OCI-LY7 (cell line): Measurements from ENCODE around the gene SH3BGR. TPM values are rescaled to one million over a fixed set of nuclear protein-coding genes. Genes with fewer than 3 reads are reported as not detected.

Experiments
- BruUV-seq: library from RNA; stranded (reverse); fragments of 400-500 nt; replicated peaks from 2 replicates; lab custom pipeline; 2021; lab: Mats Ljungman, UMichigan
- CTCF ChIA-PET: fragments of 300-600 bp; sonication (Branson Sonifier 250); formaldehyde crosslinking; loops from one replicate; lab custom pipeline; 2022; ENCODE audit warnings: antibody characterized with exemption; ENCODE audit not compliant: unreplicated experiment; lab: Charles Lee
- POLR2A ChIA-PET: fragments of 300-600 bp; sonication (Branson Sonifier 250); formaldehyde crosslinking; loops from one replicate; lab custom pipeline; 2022; ENCODE audit warnings: antibody characterized with exemption; lab: Charles Lee
- DNase-seq: peaks from one replicate; pipeline ENCODE4 v3.0.0-alpha.2; 2015; ENCODE audit warnings: low spot score
- H2AFZ ChIP-seq: fragments of 200-600 bp; sonication (generic), shearing (Covaris generic); 2 replicates; pipeline ENCODE4 v1.6.1; 2014; ENCODE audit warnings: mild to moderate bottlenecking, antibody characterized with exemption, low read length, moderate library complexity
- H3K27ac ChIP-seq: fragments of 200-600 bp; sonication (generic); 2 replicates; pipeline ENCODE4 v1.5.1; 2014; ENCODE audit warnings: mixed run types, low read depth, mild to moderate bottlenecking, moderate library complexity, low read length, inconsistent platforms; ENCODE audit not compliant: poor library complexity, severe bottlenecking
- H3K36me3 ChIP-seq: fragments of 200-600 bp; sonication (generic); 2 replicates; pipeline ENCODE4 v1.6.1; 2014; ENCODE audit warnings: mild to moderate bottlenecking, antibody characterized with exemption, low read length, moderate library complexity, mixed read lengths; ENCODE audit not compliant: insufficient read depth
- H3K4me1 ChIP-seq: fragments of 200-600 bp; sonication (generic); 2 replicates; pipeline ENCODE4 v1.5.1; 2014; ENCODE audit warnings: mild to moderate bottlenecking, low read length; ENCODE audit not compliant: insufficient read depth, poor library complexity, severe bottlenecking
- H3K4me2 ChIP-seq: fragments of 200-600 bp; sonication (generic); 2 replicates; pipeline ENCODE4 v1.6.1; 2014; ENCODE audit warnings: mild to moderate bottlenecking, low read length
- H3K4me3 ChIP-seq: fragments of 200-600 bp; sonication (generic); 2 replicates; pipeline ENCODE4 v1.5.1; 2014; ENCODE audit warnings: mild to moderate bottlenecking, low read depth, low read length; ENCODE audit not compliant: poor library complexity, severe bottlenecking
- H3K79me2 ChIP-seq: fragments of 200-600 bp; sonication (generic); 2 replicates; pipeline ENCODE4 v1.6.1; 2016; ENCODE audit warnings: low read depth, mild to moderate bottlenecking, low read length, moderate library complexity, mixed read lengths; ENCODE audit not compliant: insufficient read depth
- H3K9me2 ChIP-seq: fragments of 200-600 bp; sonication (generic); 2 replicates; pipeline ENCODE4 v1.6.1; 2016; ENCODE audit warnings: mild to moderate bottlenecking, low read length, mixed read lengths; ENCODE audit not compliant: insufficient read depth
- H3K9me3 ChIP-seq: fragments of 200-600 bp; sonication (generic); 2 replicates; pipeline ENCODE4 v1.6.1; 2014; ENCODE audit warnings: mild to moderate bottlenecking, mixed run types, low read length, mixed read lengths
- H4K20me1 ChIP-seq: fragments of 200-600 bp; sonication (generic); 2 replicates; pipeline ENCODE4 v1.6.1; 2014; ENCODE audit warnings: mild to moderate bottlenecking, antibody characterized with exemption, low read length, moderate library complexity, mixed read lengths; ENCODE audit not compliant: insufficient read depth
- EZH2phosphoT487 ChIP-seq: fragments of 200-600 bp; sonication (generic); IDR thresholded peaks from 2 replicates; pipeline ENCODE4 v1.6.1; 2018; ENCODE audit warnings: low read depth, borderline replicate concordance, mild to moderate bottlenecking, mixed run types, antibody characterized with exemption, low read length, moderate library complexity, mixed read lengths
- intact Hi-C: fragments of 100-400 bp; cut with micrococcal nuclease; formaldehyde crosslinking; loops from one replicate; pipeline ENCODE4 v1.10.0; 2022; ENCODE audit not compliant: unreplicated experiment
- total RNA-seq, 2 experiments: library from RNA; depleted of rRNA in 1 of 2; stranded (reverse); fragments of >200 nt in 1 of 2; shearing (Covaris generic) in 1 of 2; gene quantifications; 2 replicates each; pipeline ENCODE4 v1.2.3, GENCODE V29; 2014 to 2022
- TF ChIP-seq, protein P1 (sequence below): fragments of 200-600 bp; sonication (generic); conservative IDR thresholded peaks from 2 replicates; pipeline ENCODE4 v1.5.1; 2014; ENCODE audit warnings: mild to moderate bottlenecking, antibody characterized with exemption, low read length, moderate library complexity, mixed read lengths

Gene SH3BGR
- total RNA-seq, 2 experiments from 2014 or later, result 5.4 TPM; not detected in 1

DNA sequence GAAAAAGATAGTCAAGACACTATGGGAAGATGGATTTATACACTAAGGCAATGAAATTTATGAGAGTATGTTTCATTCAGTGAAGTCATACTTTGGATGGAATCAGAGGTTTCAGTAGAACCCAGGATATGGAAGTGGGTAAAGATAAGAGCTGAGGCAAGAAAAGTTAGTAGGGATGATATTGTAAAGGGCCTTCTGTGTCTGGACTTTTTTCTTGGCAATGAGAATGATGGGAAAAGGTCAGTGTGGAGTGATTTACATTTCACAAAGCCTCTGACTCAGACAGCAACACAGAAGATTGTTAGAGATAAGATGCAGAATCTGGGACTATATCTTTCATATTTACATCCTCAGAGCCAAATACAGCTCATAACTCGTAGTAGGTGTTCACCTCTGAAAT, 32.1 kb downstream of the SH3BGR start:
- no peaks in the 10 kb centered on the region for H4K20me1 ChIP-seq
- no peak overlapping the region for H3K4me3 ChIP-seq
- CTCF ChIA-PET, result no interaction called here
- no peak overlapping the region for H2AFZ ChIP-seq
- BruUV-seq, result no TSS peak
- H3K4me1 ChIP-seq, result no peaks in the 10 kb centered on the region
- H3K9me2 ChIP-seq, result no peaks in the 10 kb centered on the region
- TF ChIP-seq, protein P1, sequence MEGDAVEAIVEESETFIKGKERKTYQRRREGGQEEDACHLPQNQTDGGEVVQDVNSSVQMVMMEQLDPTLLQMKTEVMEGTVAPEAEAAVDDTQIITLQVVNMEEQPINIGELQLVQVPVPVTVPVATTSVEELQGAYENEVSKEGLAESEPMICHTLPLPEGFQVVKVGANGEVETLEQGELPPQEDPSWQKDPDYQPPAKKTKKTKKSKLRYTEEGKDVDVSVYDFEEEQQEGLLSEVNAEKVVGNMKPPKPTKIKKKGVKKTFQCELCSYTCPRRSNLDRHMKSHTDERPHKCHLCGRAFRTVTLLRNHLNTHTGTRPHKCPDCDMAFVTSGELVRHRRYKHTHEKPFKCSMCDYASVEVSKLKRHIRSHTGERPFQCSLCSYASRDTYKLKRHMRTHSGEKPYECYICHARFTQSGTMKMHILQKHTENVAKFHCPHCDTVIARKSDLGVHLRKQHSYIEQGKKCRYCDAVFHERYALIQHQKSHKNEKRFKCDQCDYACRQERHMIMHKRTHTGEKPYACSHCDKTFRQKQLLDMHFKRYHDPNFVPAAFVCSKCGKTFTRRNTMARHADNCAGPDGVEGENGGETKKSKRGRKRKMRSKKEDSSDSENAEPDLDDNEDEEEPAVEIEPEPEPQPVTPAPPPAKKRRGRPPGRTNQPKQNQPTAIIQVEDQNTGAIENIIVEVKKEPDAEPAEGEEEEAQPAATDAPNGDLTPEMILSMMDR, result no peak
- TF ChIP-seq EZH2phosphoT487, result no peak
- intact Hi-C loops, result no loop called here
- POLR2A ChIA-PET, result interaction anchor here (1.1 to 2.4 kb wide), 2 partner anchors 14 to 43 kb away, joined by 3 to 9 read pairs; no protein-coding TSS in a partner anchor
- no peak overlapping the region for H3K4me2 ChIP-seq
- no peak overlapping the region for H3K27ac ChIP-seq
- no peaks in the 10 kb centered on the region for H3K36me3 ChIP-seq
- H3K79me2 ChIP-seq, result no peaks in the 10 kb centered on the region
- no peaks in the 10 kb centered on the region for H3K9me3 ChIP-seq
- no peak for DNase-seq

DNA sequence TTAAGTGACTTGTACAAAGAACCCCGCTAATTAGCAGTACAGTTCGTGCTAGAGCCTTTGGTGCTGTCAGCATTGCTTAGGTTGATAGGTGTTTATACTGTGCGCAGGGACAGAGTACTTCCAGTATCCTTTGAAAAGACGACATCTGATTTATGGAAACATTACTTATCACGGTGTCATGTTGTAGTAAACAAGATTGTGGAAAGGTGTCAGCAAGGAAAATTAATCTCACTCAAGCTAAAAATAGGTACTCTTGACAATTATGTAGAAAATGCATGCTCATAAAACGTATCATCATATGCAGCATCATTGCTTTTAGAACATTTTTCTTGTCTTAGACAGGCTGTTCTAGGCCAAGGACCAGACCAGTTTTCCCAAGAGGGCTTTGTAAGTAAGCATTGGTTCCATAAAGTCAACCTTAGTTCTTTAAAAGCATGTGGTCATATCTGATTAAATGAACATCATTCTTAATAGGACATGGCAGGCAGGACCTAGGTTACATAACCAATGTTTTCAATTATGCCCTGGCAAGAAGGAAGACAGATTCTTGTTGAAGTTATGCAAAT, 33.0 kb downstream of the SH3BGR start:
- no peak for DNase-seq

More for the DNA sequence above, 33.0 kb downstream of the SH3BGR start:
- Histone ChIP-seq H3K9me2 (no peaks in the 10 kb centered on the region), H3K4me2 (no peak overlapping the region), H3K36me3 (no peaks in the 10 kb centered on the region), H3K4me3 (no peak overlapping the region), H3K9me3 (no peaks in the 10 kb centered on the region), H2AFZ (no peak overlapping the region), H4K20me1 (no peaks in the 10 kb centered on the region), H3K79me2 (no peaks in the 10 kb centered on the region), H3K27ac (no peak overlapping the region), H3K4me1 (no peaks in the 10 kb centered on the region)
- ChIA-PET POLR2A (interaction anchor here (1.1 kb wide), 1 partner anchor 44 kb away, joined by 3 read pairs; no protein-coding TSS in a partner anchor), CTCF (no interaction called here)
- intact Hi-C loops, result no loop called here
- TF ChIP-seq, protein P1, result no peak
- no peak for TF ChIP-seq EZH2phosphoT487
- no TSS peak for BruUV-seq
